T-helper 2 cell (primary cell): ENCODE results near the gene EPHB2.

ENCODE experiments used
- DNase-seq, 5 experiments: peaks; one replicate each; pipeline versions ENCODE4 v3.0.0 to v3.0.0-alpha.2; 2012 to 2022

Gene EPHB2

GRCh38 chr1:22804969-22805671 lies 94.5 kb downstream of the EPHB2 start:
- no peak for DNase-seq

GRCh38 chr1:22805672-22806038 lies 95.0 kb downstream of the EPHB2 start:
- DNase-seq = no peak

GRCh38 chr1:22806584-22806983 lies 95.9 kb downstream of the EPHB2 start:
- no peak for DNase-seq

GRCh38 chr1:22807340-22807739 lies 96.7 kb downstream of the EPHB2 start:
- no peak for DNase-seq

GRCh38 chr1:22808186-22808675 lies 97.6 kb downstream of the EPHB2 start:
- DNase-seq = no peak

GRCh38 chr1:22808676-22809483 lies 98.2 kb downstream of the EPHB2 start:
- no peak for DNase-seq

- DNase-seq = no peak
Measured at GRCh38 chr1:22809783-22810182, 99.1 kb downstream of the EPHB2 start.

GRCh38 chr1:22810378-22810777 lies 99.7 kb downstream of the EPHB2 start:
- no peak for DNase-seq

- DNase-seq = no peak
Measured at GRCh38 chr1:22812092-22812880, 101.6 kb downstream of the EPHB2 start.

GRCh38 chr1:22812993-22813790 lies 102.6 kb downstream of the EPHB2 start:
- no peak for DNase-seq

- no peak for DNase-seq
Measured at GRCh38 chr1:22814176-22815042, 103.8 kb downstream of the EPHB2 start.

- DNase-seq = no peak
Measured at GRCh38 chr1:22815043-22815365, 104.4 kb downstream of the EPHB2 start.

GRCh38 chr1:22815421-22816066 lies 104.9 kb downstream of the EPHB2 start:
- no peak for DNase-seq

GRCh38 chr1:22816067-22816775 lies 105.6 kb downstream of the EPHB2 start:
- DNase-seq = no peak

- no peak for DNase-seq
Measured at GRCh38 chr1:22816803-22817202, 106.2 kb downstream of the EPHB2 start.

GRCh38 chr1:22817462-22817861 lies 106.8 kb downstream of the EPHB2 start:
- DNase-seq = no peak

- no peak for DNase-seq
Measured at GRCh38 chr1:22818061-22818770, 107.6 kb downstream of the EPHB2 start.

- DNase-seq = no peak
Measured at GRCh38 chr1:22819361-22819760, 108.7 kb downstream of the EPHB2 start.

- no peak for DNase-seq
Measured at GRCh38 chr1:22821027-22821426, 110.4 kb downstream of the EPHB2 start.

- no peak for DNase-seq
Measured at GRCh38 chr1:22822371-22822770, 111.7 kb downstream of the EPHB2 start.
